Lower leg skin (tissue), 3 donors: ENCODE data around the gene ARHGAP45.

Experiments used
- CTCF ChIP-seq, 3 donors: fragments of 450-650 bp; IDR thresholded peaks; one replicate each; pipeline ENCODE4 v1.5.1; 2016; ENCODE audit warnings: antibody characterized with exemption in 3 of 3, mild to moderate bottlenecking in 3 of 3, moderate library complexity in 2 of 3
- POLR2A ChIP-seq, 2 donors: fragments of 450-650 bp; IDR thresholded peaks; one replicate each; pipeline ENCODE4 v1.6.1; 2016 to 2017; ENCODE audit warnings: antibody characterized with exemption in 2 of 2, mild to moderate bottlenecking in 1 of 2, moderate library complexity in 1 of 2

- no peak for TF ChIP-seq CTCF (IDR thresholded peaks at IDR 0.05)
- TF ChIP-seq POLR2A (IDR thresholded peaks at IDR 0.05): no peak
Observed at GRCh38 chr19:1067341-1067957, 482 bp downstream of the ARHGAP45 start.
